PC-3 (cell line): ENCODE data around the gene ATP8A2.

Source experiments
- CTCF ChIP-seq: fragments of 300-600 bp; sonication (generic); conservative IDR thresholded peaks from 2 replicates; pipeline ENCODE4 v1.5.1; 2017; ENCODE audit warnings: antibody characterized with exemption, low read depth, mild to moderate bottlenecking, low read length
- EZH2 ChIP-seq: fragments of 300-600 bp; sonication (generic); IDR thresholded peaks from one replicate; pipeline ENCODE4 v1.6.1; 2017; ENCODE audit warnings: antibody characterized with exemption, mild to moderate bottlenecking, low read length; ENCODE audit not compliant: unreplicated experiment

GRCh38 chr13:25588336-25589060 is 216.7 kb downstream of the ATP8A2 start:
- TF ChIP-seq CTCF (no peak), EZH2 (no peak)
